Measurements from ENCODE around the gene BOD1.

The BOD1 gene

GRCh38 chr5:173648308-173648866 lies 31.9 kb upstream of the BOD1 start:
- Histone ChIP-seq H3K9me3 (ENCODE audit: control insufficient read depth, insufficient read depth, low read length) (no peaks in the 10 kb centered on the region), H3K9ac (ENCODE audit: low read depth, low read length) (no peak overlapping the region), H3K4me1 (ENCODE audit: control insufficient read depth, insufficient read depth, low read length) (peaks cover 4% of the 10 kb centered on the region), H3K36me3 (ENCODE audit: control insufficient read depth, insufficient read depth, low read length) (no peaks in the 10 kb centered on the region), H3K27me3 (ENCODE audit: control insufficient read depth, insufficient read depth, low read length) (no peaks in the 10 kb centered on the region), H3K4me3 (ENCODE audit: low read depth, low read length) (no peak overlapping the region)

- H3K4me1 ChIP-seq (ENCODE audit: control insufficient read depth, insufficient read depth, low read length): peaks cover 5% of the 10 kb centered on the region
- no peak overlapping the region for H3K4me3 ChIP-seq (ENCODE audit: low read depth, low read length)
- H3K9ac ChIP-seq (ENCODE audit: low read depth, low read length): no peak overlapping the region
- no peaks in the 10 kb centered on the region for H3K27me3 ChIP-seq (ENCODE audit: control insufficient read depth, insufficient read depth, low read length)
- no peaks in the 10 kb centered on the region for H3K36me3 ChIP-seq (ENCODE audit: control insufficient read depth, insufficient read depth, low read length)
- H3K9me3 ChIP-seq (ENCODE audit: control insufficient read depth, insufficient read depth, low read length): no peaks in the 10 kb centered on the region
Observed at GRCh38 chr5:173646692-173647091, 30.2 kb upstream of the BOD1 start.

DNA sequence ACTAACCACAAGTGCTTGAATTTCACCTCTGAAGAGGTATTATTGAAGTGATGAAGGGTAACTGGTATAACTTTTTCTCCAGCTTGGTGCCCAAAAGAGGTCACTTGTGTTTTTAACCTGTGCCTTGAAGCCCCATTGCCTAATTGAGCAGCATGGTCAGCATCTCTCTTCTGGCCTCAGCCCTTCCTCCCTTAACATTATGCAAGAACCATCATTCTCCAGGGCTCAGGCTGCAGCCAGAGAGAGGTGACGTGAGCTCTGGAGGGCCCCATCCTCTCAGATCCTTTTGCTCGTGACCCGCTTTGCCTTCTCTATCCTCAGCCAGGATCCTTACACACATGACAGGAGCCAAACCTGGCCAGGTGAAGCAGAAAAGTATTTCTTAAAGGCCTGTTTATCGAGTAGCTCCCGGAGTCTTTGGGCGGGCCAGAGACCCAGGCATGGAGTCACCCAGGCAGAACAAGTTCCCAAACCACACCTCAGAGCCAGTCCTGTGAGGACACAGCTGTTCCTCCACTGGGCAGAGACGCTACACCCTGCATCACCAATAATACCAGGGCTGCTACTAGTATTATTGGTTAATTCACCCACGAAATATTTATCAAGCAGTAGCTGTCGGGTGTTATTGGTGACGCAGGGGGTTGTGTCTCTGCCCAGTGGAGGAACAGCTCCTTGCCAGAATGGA lies 29.6 kb upstream of the BOD1 start:
- Histone ChIP-seq H3K36me3 (ENCODE audit: control insufficient read depth, insufficient read depth, low read length) (no peaks in the 10 kb centered on the region), H3K9ac (ENCODE audit: low read depth, low read length) (no peak overlapping the region), H3K4me1 (ENCODE audit: control insufficient read depth, insufficient read depth, low read length) (peaks cover 7% of the 10 kb centered on the region), H3K27me3 (ENCODE audit: control insufficient read depth, insufficient read depth, low read length) (no peaks in the 10 kb centered on the region), H3K4me3 (ENCODE audit: low read depth, low read length) (no peak overlapping the region), H3K9me3 (ENCODE audit: control insufficient read depth, insufficient read depth, low read length) (no peaks in the 10 kb centered on the region)

DNA sequence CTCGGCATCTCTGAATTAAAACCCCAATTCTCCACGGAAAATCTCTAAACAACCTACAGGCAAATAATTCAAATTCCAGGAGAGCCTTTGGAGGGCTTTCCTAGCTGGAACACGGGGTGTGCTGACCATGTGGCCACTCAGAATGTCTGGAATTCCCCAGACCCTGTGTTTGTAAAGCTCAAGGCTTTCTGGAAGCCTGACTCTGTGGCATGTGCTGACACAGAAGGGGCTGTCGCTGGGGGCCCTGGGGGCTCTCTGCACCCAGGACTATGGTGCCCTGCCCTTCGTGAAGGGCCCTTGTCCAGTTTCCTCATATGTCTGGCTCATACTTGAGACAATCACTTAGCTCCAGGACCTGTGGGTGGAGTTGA lies 29.0 kb upstream of the BOD1 start:
- no peaks in the 10 kb centered on the region for H3K9me3 ChIP-seq (ENCODE audit: control insufficient read depth, insufficient read depth, low read length)
- no peak overlapping the region for H3K9ac ChIP-seq (ENCODE audit: low read depth, low read length)
- no peaks in the 10 kb centered on the region for H3K36me3 ChIP-seq (ENCODE audit: control insufficient read depth, insufficient read depth, low read length)
- H3K27me3 ChIP-seq (ENCODE audit: control insufficient read depth, insufficient read depth, low read length): no peaks in the 10 kb centered on the region
- H3K4me1 ChIP-seq (ENCODE audit: control insufficient read depth, insufficient read depth, low read length): peaks cover 11% of the 10 kb centered on the region
- no peak overlapping the region for H3K4me3 ChIP-seq (ENCODE audit: low read depth, low read length)

- Histone ChIP-seq H3K9me3 (ENCODE audit: control insufficient read depth, insufficient read depth, low read length) (no peaks in the 10 kb centered on the region), H3K27me3 (ENCODE audit: control insufficient read depth, insufficient read depth, low read length) (no peaks in the 10 kb centered on the region), H3K4me3 (ENCODE audit: low read depth, low read length) (no peak overlapping the region), H3K4me1 (ENCODE audit: control insufficient read depth, insufficient read depth, low read length) (peaks cover 11% of the 10 kb centered on the region), H3K36me3 (ENCODE audit: control insufficient read depth, insufficient read depth, low read length) (no peaks in the 10 kb centered on the region), H3K9ac (ENCODE audit: low read depth, low read length) (no peak overlapping the region)
Observed at GRCh38 chr5:173644673-173645436, 28.4 kb upstream of the BOD1 start.

GRCh38 chr5:173643964-173644363 lies 27.5 kb upstream of the BOD1 start:
- Histone ChIP-seq H3K4me3 (ENCODE audit: low read depth, low read length) (no peak overlapping the region), H3K36me3 (ENCODE audit: control insufficient read depth, insufficient read depth, low read length) (no peaks in the 10 kb centered on the region), H3K9me3 (ENCODE audit: control insufficient read depth, insufficient read depth, low read length) (no peaks in the 10 kb centered on the region), H3K4me1 (ENCODE audit: control insufficient read depth, insufficient read depth, low read length) (peaks cover 11% of the 10 kb centered on the region), H3K27me3 (ENCODE audit: control insufficient read depth, insufficient read depth, low read length) (no peaks in the 10 kb centered on the region), H3K9ac (ENCODE audit: low read depth, low read length) (no peak overlapping the region)

DNA sequence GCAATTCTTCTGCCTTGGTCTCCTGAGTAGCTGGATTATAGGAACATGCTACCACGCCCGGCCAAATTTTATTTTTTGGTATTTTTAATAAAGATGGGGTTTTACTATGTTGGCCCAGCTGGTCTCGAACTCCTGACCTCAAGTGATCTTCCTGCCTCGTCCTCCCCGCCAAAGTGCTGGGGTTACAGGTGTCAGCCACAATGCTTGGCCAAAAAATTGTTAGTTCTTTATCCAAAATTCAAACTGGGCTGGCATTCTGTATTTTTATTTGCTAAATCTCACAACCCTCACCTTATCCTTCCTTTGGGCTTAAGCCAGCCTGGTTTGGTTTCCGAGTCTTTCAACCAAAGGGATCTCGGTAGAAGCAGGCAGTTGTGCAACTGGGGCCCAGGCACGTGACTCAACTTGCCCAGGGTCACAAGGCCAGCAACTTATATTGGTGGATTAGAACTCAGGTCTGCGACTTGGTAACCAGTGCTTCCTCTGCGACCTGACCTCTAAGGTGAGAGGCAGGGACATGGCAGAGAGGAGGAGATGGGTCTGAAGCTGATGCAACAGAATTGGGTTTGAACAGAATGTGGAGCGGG lies 26.5 kb upstream of the BOD1 start:
- Histone ChIP-seq H3K27me3 (ENCODE audit: control insufficient read depth, insufficient read depth, low read length) (no peaks in the 10 kb centered on the region), H3K4me1 (ENCODE audit: control insufficient read depth, insufficient read depth, low read length) (peaks cover 11% of the 10 kb centered on the region), H3K9ac (ENCODE audit: low read depth, low read length) (no peak overlapping the region), H3K9me3 (ENCODE audit: control insufficient read depth, insufficient read depth, low read length) (no peaks in the 10 kb centered on the region), H3K4me3 (ENCODE audit: low read depth, low read length) (no peak overlapping the region), H3K36me3 (ENCODE audit: control insufficient read depth, insufficient read depth, low read length) (no peaks in the 10 kb centered on the region)

- no peak overlapping the region for H3K9ac ChIP-seq (ENCODE audit: low read depth, low read length)
- H3K4me1 ChIP-seq (ENCODE audit: control insufficient read depth, insufficient read depth, low read length): peaks cover 11% of the 10 kb centered on the region
- H3K27me3 ChIP-seq (ENCODE audit: control insufficient read depth, insufficient read depth, low read length): no peaks in the 10 kb centered on the region
- no peak overlapping the region for H3K4me3 ChIP-seq (ENCODE audit: low read depth, low read length)
- H3K36me3 ChIP-seq (ENCODE audit: control insufficient read depth, insufficient read depth, low read length): no peaks in the 10 kb centered on the region
- H3K9me3 ChIP-seq (ENCODE audit: control insufficient read depth, insufficient read depth, low read length): no peaks in the 10 kb centered on the region
Observed at GRCh38 chr5:173642191-173642816, 25.9 kb upstream of the BOD1 start.

- Histone ChIP-seq H3K4me3 (ENCODE audit: low read depth, low read length) (no peak overlapping the region), H3K9ac (ENCODE audit: low read depth, low read length) (no peak overlapping the region), H3K9me3 (ENCODE audit: control insufficient read depth, insufficient read depth, low read length) (no peaks in the 10 kb centered on the region), H3K27me3 (ENCODE audit: control insufficient read depth, insufficient read depth, low read length) (no peaks in the 10 kb centered on the region), H3K36me3 (ENCODE audit: control insufficient read depth, insufficient read depth, low read length) (no peaks in the 10 kb centered on the region), H3K4me1 (ENCODE audit: control insufficient read depth, insufficient read depth, low read length) (peaks cover 11% of the 10 kb centered on the region)
Observed at GRCh38 chr5:173640156-173640804, 23.8 kb upstream of the BOD1 start.

- Histone ChIP-seq H3K4me1 (ENCODE audit: control insufficient read depth, insufficient read depth, low read length) (peaks cover 7% of the 10 kb centered on the region), H3K27me3 (ENCODE audit: control insufficient read depth, insufficient read depth, low read length) (no peaks in the 10 kb centered on the region), H3K36me3 (ENCODE audit: control insufficient read depth, insufficient read depth, low read length) (no peaks in the 10 kb centered on the region), H3K9me3 (ENCODE audit: control insufficient read depth, insufficient read depth, low read length) (no peaks in the 10 kb centered on the region), H3K4me3 (ENCODE audit: low read depth, low read length) (no peak overlapping the region), H3K9ac (ENCODE audit: low read depth, low read length) (no peak overlapping the region)
Observed at GRCh38 chr5:173638126-173639040, 21.9 kb upstream of the BOD1 start.

All from iPS-15b (cell line).